ENCODE measurements around the gene KCNQ1.

KCNQ1 gene

DNA sequence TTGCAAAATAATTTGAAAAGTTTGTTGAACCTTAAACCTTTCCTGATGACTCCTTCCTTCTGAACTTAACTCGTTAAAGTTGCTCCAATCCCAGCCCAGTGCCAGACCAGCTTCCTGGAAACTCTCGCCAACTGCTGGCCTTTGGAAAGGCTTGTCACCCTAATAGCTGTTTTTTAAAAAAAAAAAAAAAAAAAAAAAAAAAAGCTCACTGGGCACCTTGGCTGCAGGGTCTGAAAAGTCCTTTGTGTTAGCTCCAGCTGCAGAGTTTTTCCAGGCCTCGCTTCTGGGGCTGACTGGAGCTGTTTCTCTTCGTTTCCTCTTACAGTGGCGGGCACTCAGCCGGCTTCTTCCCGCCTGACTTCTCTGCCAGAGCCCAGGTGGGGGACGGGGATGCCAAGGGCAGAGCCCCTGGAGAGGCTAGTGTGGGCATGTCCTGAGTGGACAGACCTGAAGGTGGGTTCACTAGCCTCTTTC is 229.9 kb downstream of the KCNQ1 start:
- DNase-seq, result no peak

DNA sequence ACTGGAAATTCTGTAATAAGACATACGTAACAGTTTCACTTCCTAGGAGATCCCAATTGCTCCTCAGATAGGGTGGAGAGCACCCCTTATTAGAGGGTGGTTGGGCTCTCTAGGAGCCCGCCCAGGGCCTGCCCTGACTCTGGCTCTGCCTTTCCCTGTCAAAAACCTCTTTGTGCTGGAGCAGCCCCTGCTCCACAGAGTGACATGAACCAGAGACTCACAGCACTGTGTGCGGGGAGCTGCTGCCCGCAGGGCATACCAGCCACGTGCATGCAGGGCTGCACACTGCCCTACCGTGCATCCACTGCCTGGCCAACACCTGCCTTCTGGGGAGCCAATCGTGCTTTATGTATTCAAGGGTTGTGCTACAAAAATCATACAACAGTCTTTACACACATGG is 230.7 kb downstream of the KCNQ1 start:
- no peak for DNase-seq

DNA sequence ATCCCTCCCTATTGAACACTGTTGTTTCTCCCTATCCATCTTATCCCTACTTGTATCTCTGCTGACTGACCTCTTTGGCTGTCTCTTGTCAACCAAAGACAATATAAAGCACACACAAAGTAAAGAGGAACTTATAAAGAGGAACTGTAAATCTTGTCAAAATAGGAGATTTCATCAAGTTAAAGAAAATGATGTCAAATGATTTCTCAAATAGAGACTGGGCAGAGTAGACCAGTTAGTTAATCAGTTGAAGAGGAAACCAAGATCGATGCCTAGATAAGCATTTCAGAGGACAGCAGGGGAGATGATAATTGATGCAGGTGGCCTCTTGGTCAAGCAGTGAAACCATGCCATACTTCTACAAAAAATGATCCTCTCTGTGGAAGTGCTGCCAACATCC is 232.3 kb downstream of the KCNQ1 start:
- peak; percentile 59 for DNase-seq

DNA sequence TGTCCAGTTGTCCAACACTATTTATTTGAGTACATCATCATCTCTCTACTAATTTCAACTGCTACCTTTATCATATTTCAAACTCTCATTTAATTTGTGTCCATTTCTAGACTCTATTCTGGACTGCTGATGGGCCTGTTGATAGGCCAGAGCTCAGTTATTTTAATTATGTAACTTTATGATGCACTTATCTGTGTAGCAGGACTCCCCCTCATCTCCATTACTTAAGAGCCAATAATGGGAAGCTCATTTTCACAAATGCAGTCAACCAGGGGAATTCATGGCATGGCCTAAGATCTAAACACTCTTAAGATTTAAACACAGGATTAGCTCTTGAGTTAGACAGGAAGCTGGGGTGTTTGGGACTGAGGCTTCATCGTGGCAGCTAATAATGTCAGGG is 233.6 kb downstream of the KCNQ1 start:
- no peak for DNase-seq

DNA sequence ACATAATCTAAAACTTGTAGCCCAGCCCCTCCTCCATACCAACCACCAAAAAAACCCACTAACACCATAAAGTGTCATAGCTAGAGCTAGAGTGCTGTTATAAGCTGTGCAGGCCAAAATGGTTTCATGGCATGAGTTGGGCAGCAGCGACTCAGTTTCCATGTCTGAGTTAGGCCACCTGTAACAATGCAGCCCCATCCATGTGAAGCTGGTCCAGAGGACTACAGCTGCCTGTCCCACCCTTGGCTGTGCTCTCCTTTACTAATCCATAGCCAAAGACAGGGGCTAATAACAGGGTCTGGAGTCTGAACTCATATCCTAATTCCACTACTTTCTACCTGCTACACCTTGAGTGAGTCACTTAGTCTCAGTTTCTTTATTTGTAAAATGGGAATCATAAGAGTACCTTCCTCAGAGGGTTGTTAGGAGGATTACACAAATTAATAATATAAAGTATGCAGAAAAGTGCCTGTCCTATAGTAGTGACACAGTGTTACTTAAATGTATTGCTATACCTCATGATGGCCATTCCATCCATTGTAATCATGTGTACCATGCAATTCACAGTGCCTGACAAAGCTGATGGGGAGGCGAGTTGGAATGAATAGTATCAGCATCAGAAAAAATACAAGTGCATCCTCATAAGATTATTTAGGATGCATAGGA is 234.3 kb downstream of the KCNQ1 start:
- DNase-seq, result no peak

DNA sequence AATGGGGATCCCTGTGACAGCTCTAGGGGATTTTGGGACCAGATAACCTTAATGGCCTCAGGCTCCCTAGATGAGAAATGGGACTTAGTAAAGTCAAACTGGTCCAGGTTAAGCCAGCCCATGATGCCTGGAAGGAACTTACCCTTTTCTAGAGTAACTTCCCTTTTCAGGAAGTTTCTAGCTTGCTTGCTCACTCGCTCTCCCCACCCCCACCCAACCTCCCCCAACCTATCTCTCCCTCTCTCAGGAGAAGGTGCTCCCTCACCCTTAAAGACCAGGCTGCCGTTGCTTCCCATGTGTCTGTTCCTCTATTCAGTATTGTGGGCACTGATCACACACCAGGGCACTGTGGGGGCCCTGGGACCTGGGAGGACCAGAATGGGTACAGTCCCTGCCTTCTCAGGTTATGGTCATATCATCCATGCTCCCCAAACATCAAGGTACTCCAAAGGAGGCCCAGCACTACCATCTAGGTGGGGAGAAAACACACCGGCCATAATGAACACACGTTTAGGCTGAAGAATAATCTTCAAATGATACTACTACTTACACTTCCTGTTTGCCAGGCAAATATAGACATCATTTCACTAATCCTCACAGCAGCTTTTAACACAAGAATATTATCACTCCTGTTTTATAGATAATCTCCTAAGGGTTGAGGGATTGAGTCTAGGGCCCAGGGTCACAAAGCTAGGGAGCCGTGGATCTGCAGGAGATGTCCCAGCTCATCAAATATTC is 236.8 kb downstream of the KCNQ1 start:
- no peak for DNase-seq

DNA sequence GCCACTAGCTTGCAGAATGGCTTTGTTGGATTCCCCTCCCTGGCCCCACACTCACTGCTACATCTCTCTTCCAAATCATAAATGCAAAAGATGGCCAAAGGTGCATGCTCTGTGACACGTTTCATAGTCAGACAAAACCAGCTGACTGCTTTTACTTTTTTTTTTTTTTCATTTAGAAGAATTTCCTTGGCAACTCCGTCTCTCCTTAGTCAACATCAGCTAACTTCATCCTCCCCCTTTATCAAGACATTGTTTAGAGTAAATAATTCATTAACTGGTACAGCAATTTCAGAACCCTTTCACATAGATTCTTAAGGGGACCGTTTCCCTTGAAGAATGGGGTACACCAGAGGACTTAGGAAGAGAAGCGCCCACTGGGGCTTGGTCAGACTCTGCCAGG is 239.0 kb downstream of the KCNQ1 start:
- no peak for DNase-seq

DNA sequence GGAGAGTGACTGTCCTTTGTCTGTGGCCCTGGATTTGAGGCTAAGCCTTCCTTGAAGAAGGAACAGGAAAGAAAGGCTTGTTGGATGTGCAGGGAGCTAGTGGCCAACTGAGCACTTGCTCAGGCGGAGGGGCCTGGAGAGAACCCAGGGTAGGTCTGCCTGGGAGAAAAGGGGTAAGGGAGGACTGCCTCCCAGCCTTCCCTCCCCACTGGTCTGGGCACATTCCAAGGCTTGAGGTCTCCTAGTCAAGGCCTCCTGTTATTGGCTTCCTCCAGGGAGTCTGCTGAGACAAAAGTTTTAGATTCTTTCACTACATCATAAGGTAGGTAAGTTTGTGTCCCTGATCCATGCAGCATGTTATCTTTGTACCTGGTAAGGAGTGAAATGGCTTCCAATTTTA is 239.8 kb downstream of the KCNQ1 start:
- DNase-seq, result no peak

DNA sequence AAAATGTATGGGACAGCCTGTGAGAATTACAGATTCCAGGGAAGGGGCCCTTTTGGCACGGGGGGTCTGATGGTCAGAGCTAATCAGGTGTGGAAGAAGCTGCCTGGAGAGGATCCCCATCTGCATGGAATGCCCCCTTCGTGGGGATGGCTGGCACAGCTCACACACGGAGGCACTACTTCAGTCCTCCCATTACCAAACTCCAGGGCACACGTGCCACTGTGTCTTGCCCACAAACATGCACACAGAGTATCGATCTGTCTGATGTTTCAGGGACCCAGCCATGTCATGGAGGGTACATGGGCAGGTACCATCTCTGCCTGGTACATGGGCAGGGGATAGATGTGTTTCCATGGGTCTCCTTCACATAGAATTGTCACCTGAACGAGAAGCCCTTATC is 240.2 kb downstream of the KCNQ1 start:
- DNase-seq, result no peak

DNA sequence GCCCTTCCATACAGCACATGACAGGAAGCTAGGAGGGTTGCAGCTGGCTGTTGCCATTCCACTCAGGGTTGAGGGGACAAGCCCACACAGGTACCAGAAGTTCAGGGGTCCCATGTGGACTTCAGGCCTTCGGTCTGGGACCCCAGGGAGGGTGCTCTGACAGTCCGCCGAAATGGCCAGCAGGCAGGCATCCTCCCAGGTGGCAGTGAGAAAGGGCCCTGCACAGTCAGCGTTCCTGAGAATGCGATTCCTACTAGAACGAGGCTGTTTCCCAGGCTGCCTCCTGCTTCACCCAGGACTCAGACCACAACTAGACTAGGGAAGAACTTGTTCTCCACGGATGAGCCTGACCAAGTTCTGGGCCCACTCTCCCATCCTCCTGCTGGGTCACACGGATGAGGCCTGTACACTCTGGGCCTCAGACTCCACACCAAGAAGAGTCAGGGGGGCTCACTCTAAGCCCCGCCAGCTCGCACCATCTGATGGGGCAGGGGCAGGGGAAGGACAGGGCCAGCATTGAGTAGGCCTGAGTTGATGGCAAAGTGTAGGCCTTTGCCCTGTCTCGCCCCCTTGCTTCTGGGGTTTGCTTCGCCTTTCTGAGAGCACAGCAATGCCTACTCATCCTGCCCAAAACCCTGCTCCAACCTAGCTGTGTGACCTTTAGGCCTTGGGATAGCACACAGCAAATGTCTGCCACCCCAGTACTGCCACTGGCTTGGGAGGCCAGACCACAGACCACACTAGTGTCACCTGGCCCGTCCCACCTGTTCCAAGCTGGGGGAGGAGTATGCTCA is 241.0 kb downstream of the KCNQ1 start:
- no peak for DNase-seq

DNA sequence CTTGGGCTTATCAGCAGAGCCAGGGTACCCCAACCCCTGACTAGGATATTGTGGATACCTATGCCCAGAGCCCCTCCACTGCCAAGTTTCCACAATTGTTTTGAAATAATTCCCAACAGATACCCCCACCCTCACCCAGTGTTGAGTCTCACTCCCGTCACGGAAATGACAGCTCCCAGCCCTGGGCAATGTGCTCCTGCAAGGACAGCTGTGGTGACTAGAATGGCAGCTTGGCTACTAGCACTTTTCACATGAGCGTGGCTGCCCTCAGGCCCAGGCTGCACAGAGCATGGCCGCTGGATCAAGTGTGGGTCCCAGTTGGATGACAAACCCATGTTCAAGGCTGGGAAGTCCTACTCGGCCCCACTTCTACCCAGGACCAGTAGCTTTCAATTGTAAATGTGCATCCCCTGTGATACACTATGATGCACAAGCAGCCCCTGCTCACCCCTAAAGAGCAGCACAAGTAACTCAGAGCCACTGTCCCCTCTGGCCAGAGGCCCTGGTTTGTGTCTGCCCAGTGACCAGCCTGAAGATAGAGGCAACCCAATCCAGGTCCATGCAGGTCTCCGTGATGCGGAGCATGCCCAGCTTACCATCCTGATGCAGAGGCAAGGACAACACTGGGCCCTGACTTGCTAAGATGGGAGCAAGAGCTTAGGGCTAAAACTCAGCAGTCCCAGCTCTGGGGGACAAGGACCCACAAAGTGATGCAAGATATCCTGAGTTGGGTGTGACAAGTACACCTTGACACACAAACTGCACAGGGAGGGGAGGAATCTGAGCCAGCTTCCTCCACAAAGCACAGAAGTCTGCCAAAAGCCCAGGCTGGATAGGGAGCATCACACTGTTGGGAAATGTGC is 241.8 kb downstream of the KCNQ1 start:
- DNase-seq, result no peak

DNA sequence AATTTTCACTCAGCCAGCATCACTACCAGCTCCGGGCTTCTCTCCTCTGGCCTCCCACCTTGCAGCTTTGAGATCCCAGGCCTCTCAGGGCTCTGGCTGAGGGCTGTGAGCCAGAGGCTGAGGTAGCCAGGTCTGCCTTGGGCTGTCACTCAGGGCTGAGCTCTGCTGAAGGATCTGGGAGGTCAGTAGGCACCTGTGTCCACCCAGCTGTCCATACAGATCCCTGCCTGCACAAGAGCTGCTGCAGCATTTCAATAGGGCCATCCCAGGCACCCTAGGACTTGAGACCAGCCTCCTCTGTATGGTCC is 242.4 kb downstream of the KCNQ1 start:
- DNase-seq, result no peak

DNA sequence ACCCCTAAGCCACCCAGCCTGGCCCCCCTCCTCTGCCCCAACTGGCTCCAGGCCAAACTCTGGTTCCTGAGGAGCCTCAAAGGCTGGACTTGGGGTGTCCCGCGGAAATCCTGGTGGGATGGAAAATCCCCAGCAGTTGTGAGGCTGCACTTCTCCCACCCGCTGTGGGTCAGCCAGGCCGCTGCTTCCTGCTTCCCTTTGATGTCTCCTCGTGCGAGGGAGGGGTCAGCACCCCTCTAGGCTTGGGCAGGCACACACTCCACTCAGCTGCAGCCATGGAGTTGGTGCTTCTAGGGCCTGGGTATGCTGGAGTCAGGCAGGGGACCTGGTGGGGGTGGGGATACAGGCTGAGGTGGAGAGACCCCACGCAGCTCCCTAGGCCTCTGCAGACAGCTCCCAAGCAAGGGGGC is 243.0 kb downstream of the KCNQ1 start:
- no peak for DNase-seq

DNA sequence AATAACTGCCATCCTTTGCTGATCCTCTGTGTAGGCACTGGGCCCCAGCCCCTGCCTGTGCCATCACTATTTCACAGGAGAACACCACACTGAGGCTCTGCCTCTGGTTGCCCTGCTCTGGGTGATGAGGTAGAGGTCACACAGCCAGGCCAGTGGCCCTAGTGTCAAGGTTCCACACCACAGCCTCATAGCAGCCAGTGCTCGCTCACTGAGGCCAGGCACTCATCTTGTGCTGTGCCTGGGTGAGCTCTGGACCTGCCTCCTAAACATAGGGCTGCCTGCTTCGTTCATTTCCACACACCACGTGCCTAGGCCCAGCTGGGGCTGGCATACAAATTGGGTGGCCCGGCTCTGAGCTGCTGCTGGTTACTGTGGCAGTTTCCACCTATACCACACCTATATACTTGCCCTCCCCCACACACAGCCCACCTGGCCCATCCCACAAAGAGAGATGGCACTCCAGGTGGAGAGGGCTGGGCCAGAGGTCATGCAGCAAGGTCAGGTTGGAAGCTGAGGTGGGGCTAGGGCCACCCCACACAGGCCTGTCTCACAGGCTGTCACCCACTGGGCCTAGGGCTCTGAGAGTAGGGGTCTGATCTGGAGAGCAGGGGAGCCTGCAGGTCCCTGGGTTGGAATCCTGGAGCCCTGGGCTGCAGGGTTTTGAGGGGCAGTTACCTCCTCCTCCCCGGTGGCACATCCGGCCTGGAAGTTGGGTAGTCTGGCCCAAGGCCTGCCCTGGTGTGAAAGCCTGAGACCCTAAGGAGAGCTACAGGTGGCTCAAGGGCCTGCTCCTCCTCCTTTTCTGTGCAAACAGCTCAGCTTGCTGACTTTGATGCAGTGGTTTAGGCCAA is 243.8 kb downstream of the KCNQ1 start:
- no peak for DNase-seq

DNA sequence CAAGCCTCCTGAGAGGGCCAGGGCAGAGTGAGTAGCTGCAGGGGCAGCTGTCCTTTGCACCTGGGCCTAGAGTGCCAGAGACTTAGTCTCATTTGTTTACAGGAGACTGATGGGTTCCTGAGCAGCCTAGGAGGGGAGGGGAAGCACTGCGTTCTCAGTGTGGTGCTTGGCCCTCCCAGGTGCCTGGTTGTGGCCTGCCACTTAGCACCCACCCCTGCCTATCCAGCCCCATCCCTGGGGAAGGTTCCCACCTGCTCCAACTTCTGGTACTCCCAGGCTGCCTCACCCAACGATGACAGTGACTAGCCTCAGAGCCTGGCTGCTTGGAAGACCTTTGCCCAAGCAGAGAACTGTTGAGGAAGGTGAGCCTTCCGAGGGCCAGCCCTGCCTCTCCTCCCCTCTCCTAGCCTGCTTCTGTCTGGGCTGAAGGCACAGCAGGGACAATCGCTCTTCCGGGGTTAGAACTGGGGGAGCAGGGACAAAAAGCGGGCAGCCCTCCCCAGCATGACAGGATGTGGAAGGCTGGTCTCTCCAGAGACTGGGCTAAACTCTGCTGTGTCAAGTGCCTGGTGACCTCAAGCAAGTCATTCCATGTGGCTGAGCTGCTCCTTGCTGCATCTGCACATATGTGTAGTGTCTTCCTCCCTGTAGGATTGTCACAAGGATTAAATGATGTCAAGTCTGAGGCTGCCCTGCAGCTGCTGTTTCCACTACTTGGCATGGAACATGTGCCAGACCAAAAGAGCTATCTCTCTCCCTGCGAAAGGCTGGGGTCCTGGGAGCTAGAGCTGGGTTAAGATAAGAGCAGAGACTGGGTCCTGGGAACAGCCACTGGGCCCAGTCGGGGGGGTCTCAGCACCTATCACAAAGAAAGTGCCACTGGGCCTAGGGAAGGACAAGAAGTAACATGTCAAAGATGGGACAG is 245.1 kb downstream of the KCNQ1 start:
- peak; percentile 32 for DNase-seq

DNA sequence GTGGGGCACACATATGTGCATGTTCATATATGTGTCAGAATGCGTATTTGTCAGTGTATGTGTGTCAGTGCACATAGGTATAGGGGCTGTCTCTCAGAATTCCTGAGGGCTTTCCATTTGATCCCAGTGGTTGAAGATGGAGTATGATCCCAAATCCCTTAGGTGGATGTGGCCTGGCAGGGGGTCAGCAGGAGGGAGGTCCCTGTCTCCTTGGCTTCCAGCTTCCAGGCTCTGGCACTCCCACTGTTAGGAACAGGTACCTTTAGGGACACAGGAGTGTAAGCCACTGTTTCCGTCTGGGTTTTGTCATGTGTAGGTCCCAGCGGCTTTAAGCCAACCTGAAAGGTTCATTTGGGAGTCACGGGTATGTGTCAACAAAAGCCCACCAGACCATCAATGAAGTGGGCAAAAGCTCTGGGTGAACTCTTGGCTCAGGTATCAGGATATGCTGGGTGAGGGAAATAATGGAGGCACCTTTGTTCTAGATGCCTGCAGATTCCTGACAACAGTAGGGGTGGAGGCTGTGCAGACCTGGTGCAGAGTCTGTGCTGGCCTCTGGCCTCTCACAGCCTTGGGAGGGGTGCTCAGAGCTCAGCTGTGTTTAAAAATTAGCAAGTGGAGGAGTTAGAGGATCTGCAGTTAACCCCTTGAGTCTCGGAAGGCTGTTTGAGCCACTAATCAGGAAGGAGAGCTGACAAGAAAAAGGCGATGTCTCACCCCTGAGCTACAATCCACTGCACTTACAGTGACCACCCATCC is 246.0 kb downstream of the KCNQ1 start:
- no peak for DNase-seq

DNA sequence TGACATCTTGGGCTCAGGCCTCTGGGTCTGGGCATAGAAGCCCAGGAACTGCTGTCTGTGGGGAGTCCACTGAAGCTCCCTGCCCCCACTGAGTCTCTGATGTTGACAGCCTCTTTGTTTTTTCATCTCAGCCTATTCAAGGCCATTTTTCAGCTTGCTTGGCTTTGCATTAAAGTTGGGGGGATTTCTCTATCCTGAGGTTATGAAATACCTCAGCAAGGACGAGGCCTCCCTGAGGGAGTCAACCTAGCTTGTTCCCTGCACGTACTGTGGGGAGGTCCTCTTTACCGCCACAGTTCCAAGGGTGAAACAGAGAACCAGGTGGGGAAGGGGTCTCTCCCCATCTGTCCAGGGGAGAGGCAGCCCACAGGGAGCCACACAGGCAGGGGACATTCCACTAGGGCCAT is 246.6 kb downstream of the KCNQ1 start:
- DNase-seq, result no peak

DNA sequence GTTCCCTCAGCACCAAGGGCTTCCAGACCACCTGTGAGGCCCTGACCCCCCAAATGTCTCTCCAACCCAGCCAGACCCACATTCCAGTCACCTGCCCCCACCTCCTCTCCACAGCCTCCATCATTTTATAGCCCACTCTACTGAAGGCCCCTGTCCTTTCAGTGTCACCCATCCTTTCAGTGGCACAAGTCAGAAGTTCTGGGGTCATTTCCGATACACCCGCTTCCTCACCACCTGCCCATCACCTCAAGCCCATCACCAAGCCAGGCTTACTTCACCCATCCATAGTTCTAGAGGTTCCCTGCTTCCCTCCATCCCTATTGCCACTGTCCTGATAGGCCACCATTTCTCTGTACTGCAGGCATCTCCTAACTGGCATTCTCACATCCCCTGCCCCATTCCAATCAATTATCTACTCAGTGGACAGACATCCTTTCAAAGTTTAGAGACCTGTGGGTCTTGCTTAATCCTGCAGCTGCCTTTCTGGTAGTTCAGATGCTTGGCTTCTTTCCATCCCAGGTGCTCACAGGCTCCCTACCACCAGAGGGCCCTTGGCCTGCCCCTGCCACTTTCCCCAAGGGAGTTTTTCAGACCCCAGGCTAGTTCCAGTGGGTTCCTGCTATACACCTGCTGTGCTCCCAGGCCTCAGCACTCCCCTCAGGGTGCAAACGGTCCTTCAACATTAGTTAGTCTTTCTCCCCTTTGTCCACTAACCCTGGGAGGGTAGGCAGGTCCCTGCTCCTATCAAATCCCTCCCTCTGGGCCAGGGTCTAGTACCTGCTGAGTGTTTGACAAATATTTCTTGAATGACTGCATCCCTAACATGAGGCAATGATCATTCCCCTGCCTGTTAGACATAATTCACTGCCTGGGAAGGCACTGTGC is 247.4 kb downstream of the KCNQ1 start:
- DNase-seq, result peak; percentile 61
